Left lung (tissue), 10 donors: ENCODE results near the gene HHAT. TPM values are rescaled to one million over a fixed set of nuclear protein-coding genes. Genes with fewer than 3 reads are reported as not detected.

Experiments used
- ATAC-seq: fragments of 200-7000 bp; cut with Tn5 transposase; one replicate; pipeline ENCODE4 v1.9.1; 2020; ENCODE audit warnings: moderate library complexity
- DNase-seq, 4 donors: peaks; one replicate each; pipeline ENCODE4 v3.0.0-alpha.2; 2013 to 2020
- H3K27ac ChIP-seq, 2 donors: fragments of 200-600 bp; sonication (generic) in 1 of 2; one replicate each; pipeline versions ENCODE4 v1.5.0 to v1.8.0; 2020 to 2021
- H3K27me3 ChIP-seq, 2 donors: fragments of 200-600 bp; sonication (generic) in 1 of 2; one replicate each; pipeline versions ENCODE4 v1.5.0 to v1.8.0; 2020 to 2021
- H3K36me3 ChIP-seq, 2 donors: fragments of 200-600 bp; sonication (generic) in 1 of 2; one replicate each; pipeline versions ENCODE4 v1.5.0 to v1.8.0; 2020 to 2021
- H3K4me1 ChIP-seq, 2 donors: fragments of 200-600 bp; one replicate each; pipeline ENCODE4 v1.8.0; 2021
- H3K4me3 ChIP-seq, 2 donors: fragments of 200-600 bp; sonication (generic) in 1 of 2; one replicate each; pipeline versions ENCODE4 v1.5.0 to v1.8.0; 2020 to 2021; ENCODE audit warnings: mild to moderate bottlenecking in 1 of 2
- H3K9me3 ChIP-seq, 2 donors: fragments of 200-600 bp; sonication (generic) in 1 of 2; one replicate each; pipeline versions ENCODE4 v1.5.0 to v1.8.0; 2020 to 2021
- intact Hi-C, 2 donors: fragments of 100-400 bp; cut with DNase I; formaldehyde crosslinking; loops; one replicate each; pipeline versions ENCODE4 v1.11.2 to v1.14.2; 2022
- polyA plus RNA-seq, 6 donors: library from polyadenylated mRNA; unstranded; fragments of 120-200 nt; gene quantifications; one replicate each; pipeline ENCODE4 v1.2.1, GENCODE V29; 2013; ENCODE audit not compliant: insufficient read length in 6 of 6
- total RNA-seq, 2 donors: library from RNA; stranded (reverse); fragmentation: NEBNext Ultra II Directional; extraction: Animal tissue kit (Norgen Biotek cat#: 25700); gene quantifications; one replicate each; pipeline ENCODE4 v1.2.1, GENCODE V29; 2021
- TF ChIP-seq, protein P1 (sequence below), 2 donors: fragments of 200-600 bp; sonication (generic) in 1 of 2; IDR thresholded peaks; one replicate each; pipeline versions ENCODE4 v1.5.0 to v1.8.0; 2021; ENCODE audit warnings: antibody characterized with exemption in 2 of 2
- donor health status: DM: no; HTN: yes; CAD: no.
- donor health status: DM: no; HTN: no; CAD: no.

HHAT gene
- total and polyA plus RNA-seq, 8 donors: 3.4 to 12.3 (median 10.8) TPM

DNA sequence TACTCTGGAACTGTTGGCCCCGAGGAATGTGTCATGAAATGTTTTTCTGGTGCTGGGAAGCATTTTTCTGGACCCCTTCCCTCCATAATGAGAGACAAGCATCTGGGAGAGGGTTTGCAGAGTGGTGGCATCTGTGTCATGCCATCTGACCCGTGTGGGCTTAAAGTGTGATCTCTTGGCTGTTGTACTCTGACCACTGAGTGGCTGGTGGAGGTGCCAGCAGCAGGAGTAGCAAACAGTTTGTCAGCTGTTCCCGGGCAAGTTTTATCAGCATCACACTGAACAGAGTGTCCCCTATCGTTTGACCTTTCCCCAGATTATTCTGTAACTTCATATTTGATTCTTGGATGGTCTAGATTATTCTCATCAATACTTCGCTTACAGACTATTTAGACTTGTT is 150.1 kb downstream of the HHAT start:
- Histone ChIP-seq H3K27me3 (no peaks in the 10 kb centered on the region), H3K9me3 (no peaks in the 10 kb centered on the region), H3K27ac (no peak overlapping the region), H3K4me1 (no peaks in the 10 kb centered on the region), H3K4me3 (no peak overlapping the region), H3K36me3 (no peaks in the 10 kb centered on the region)
- intact Hi-C loops: no loop called here
- ATAC-seq: no peak
- TF ChIP-seq, protein P1, sequence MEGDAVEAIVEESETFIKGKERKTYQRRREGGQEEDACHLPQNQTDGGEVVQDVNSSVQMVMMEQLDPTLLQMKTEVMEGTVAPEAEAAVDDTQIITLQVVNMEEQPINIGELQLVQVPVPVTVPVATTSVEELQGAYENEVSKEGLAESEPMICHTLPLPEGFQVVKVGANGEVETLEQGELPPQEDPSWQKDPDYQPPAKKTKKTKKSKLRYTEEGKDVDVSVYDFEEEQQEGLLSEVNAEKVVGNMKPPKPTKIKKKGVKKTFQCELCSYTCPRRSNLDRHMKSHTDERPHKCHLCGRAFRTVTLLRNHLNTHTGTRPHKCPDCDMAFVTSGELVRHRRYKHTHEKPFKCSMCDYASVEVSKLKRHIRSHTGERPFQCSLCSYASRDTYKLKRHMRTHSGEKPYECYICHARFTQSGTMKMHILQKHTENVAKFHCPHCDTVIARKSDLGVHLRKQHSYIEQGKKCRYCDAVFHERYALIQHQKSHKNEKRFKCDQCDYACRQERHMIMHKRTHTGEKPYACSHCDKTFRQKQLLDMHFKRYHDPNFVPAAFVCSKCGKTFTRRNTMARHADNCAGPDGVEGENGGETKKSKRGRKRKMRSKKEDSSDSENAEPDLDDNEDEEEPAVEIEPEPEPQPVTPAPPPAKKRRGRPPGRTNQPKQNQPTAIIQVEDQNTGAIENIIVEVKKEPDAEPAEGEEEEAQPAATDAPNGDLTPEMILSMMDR (IDR thresholded peaks at IDR 0.05): no peak
- DNase-seq: no peak

DNA sequence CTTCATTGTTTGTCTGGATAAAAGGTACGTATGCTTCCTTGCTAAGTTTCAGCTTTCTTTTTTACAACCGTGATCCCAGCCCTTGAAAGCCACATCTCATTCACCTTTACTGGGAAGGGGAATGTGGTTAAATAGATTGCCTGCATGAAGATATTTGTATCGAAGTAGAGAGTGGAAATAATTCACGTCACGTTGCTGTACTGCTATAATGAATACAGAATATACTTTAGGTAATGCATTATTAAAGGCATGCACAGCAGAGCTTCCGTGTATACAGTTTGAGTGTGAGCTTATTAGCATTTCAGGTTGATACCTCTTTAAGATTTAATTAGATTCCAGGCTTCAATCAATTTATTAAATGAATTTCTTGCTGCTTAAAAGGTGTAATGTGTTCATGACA is 153.8 kb downstream of the HHAT start:
- ATAC-seq (no peak), DNase-seq (no peak)
- Histone ChIP-seq H3K4me1 (no peaks in the 10 kb centered on the region), H3K4me3 (no peak overlapping the region), H3K27me3 (no peaks in the 10 kb centered on the region), H3K9me3 (no peaks in the 10 kb centered on the region), H3K36me3 (no peaks in the 10 kb centered on the region), H3K27ac (no peak overlapping the region)
- TF ChIP-seq, protein P1 (IDR thresholded peaks at IDR 0.05): no peak
- intact Hi-C loops: no loop called here

DNA sequence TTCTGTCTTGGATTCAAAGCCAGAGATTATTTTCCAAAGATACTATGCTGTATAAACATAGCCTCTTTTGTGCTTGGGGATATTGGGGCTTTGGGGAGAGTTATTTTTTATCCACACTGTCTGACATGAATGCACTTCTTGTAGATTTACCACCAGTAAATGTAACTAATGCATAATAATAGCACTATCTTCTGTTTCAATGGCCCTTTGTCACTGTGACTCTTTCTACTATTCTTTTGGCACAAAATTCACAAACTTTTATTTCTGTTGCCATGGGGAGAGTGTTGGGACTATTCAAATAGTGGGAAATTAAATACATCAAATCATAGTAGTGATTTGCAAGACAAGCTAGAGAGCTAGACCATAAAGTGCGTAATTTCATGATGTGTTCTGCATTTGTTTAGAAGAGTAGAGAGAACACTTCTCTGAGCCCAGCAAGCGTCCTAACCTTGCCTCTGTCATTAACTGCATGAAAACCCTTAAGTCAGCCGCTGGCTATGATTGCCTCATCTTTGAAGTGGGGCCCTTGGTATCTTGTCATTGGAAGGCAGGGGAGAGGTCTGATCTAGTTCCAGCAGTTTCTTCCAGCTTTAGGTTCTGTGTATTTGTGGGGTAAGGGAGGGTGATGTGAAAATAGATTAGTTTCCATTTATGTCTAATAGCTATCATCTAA is 154.4 kb downstream of the HHAT start:
- H3K4me3 ChIP-seq: no peak overlapping the region
- no peaks in the 10 kb centered on the region for H3K4me1 ChIP-seq
- H3K36me3 ChIP-seq: no peaks in the 10 kb centered on the region
- H3K27ac ChIP-seq: no peak overlapping the region
- no peaks in the 10 kb centered on the region for H3K9me3 ChIP-seq
- intact Hi-C loops: no loop called here
- H3K27me3 ChIP-seq: no peaks in the 10 kb centered on the region
- ATAC-seq: no peak
- DNase-seq: no peak
- TF ChIP-seq, protein P1 (IDR thresholded peaks at IDR 0.05): no peak

DNA sequence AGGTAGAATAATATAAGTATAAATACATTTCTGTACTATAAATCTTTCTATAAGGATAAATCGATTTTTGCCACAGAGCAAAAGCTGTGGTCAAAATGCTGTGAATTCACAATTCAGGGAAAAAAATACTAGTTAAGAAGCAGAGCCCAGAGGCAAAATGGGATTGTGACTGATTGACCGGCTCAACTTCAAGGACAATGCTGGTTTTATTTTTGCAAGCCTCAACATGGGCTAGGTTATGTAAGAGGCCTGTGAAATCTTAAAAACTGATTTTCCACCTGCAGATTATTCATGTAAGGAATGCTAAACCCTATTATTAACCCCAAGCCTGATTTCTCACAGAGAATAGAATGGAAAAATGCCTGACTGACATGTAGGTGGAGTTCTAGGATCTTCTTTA is 155.1 kb downstream of the HHAT start:
- ATAC-seq (no peak), DNase-seq (no peak)
- Histone ChIP-seq H3K27ac (no peak overlapping the region), H3K4me1 (no peaks in the 10 kb centered on the region), H3K9me3 (no peaks in the 10 kb centered on the region), H3K36me3 (no peaks in the 10 kb centered on the region), H3K4me3 (no peak overlapping the region), H3K27me3 (no peaks in the 10 kb centered on the region)
- TF ChIP-seq, protein P1 (IDR thresholded peaks at IDR 0.05): no peak
- intact Hi-C loops: no loop called here

DNA sequence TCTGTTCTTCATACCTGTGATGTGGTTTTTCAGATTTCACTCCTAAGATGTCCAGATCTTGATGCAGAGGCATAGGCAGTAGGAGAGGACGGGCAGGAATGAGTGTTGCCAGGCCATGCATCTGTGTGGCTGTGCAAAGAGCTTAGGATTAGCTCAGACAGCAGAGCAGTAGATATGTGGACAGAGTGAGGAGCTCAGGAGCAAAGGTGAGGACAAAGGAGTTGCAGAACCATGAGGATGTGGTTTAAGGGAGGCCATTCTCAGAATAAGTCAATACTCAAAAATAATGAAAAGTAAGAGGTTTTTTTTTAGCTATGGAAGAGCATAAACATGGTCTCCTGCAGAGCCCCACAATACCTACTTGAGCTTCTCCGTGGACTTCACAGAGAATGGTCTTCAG is 158.3 kb downstream of the HHAT start:
- TF ChIP-seq, protein P1 (IDR thresholded peaks at IDR 0.05): no peak
- Histone ChIP-seq H3K4me3 (no peak overlapping the region), H3K27me3 (no peaks in the 10 kb centered on the region), H3K36me3 (no peaks in the 10 kb centered on the region), H3K9me3 (no peaks in the 10 kb centered on the region), H3K27ac (no peak overlapping the region), H3K4me1 (no peaks in the 10 kb centered on the region)
- DNase-seq: no peak
- intact Hi-C loops: no loop called here
- ATAC-seq: no peak
